MCF 10A (cell line): Measurements from ENCODE around the gene PDCD6IP. TPM values are rescaled to one million over a fixed set of nuclear protein-coding genes. Genes with fewer than 3 reads are reported as not detected.

Experiments
- BruUV-seq: library from RNA; stranded (reverse); fragments of 400-500 nt; replicated peaks from 2 replicates; lab custom pipeline; 2021; lab: Mats Ljungman, UMichigan
- CTCF ChIA-PET: fragments of 300-600 bp; sonication (Branson Sonifier 250); formaldehyde crosslinking; extraction: SDS; loops from one replicate; lab custom pipeline; 2021; ENCODE audit warnings: antibody characterized with exemption, inconsistent platforms; lab: Yijun Ruan, JAX
- POLR2A ChIA-PET: fragments of 300-600, 350-650 bp; sonication (Branson Sonifier 250); formaldehyde crosslinking; extraction: SDS; loops from one replicate; lab custom pipeline; 2020; ENCODE audit warnings: antibody characterized with exemption, inconsistent platforms; lab: Yijun Ruan, JAX
- DNase-seq: peaks from one replicate; pipeline ENCODE4 v3.0.0-alpha.2; 2018; ENCODE audit not compliant: unreplicated experiment
- H3K27ac Mint-ChIP-seq: one replicate; pipeline ENCODE4 v1.8.0; 2022; ENCODE audit warnings: mild to moderate bottlenecking, low read depth, mixed read lengths; ENCODE audit not compliant: unreplicated experiment
- H3K27me3 Mint-ChIP-seq: one replicate; pipeline ENCODE4 v1.8.0; 2022; ENCODE audit warnings: mixed read lengths; ENCODE audit not compliant: insufficient read depth, unreplicated experiment
- H3K36me3 Mint-ChIP-seq: one replicate; pipeline ENCODE4 v1.8.0; 2022; ENCODE audit warnings: mild to moderate bottlenecking, moderate library complexity, mixed read lengths; ENCODE audit not compliant: insufficient read depth, unreplicated experiment
- H3K4me1 Mint-ChIP-seq: one replicate; pipeline ENCODE4 v1.8.0; 2022; ENCODE audit warnings: mixed read lengths; ENCODE audit not compliant: insufficient read depth, unreplicated experiment
- H3K4me3 Mint-ChIP-seq: one replicate; pipeline ENCODE4 v1.8.0; 2022; ENCODE audit warnings: mild to moderate bottlenecking, moderate library complexity, mixed read lengths; ENCODE audit not compliant: unreplicated experiment
- H3K9me3 Mint-ChIP-seq: one replicate; pipeline ENCODE4 v1.8.0; 2022; ENCODE audit warnings: mixed read lengths; ENCODE audit not compliant: unreplicated experiment
- intact Hi-C: fragments of 100-400 bp; cut with micrococcal nuclease; formaldehyde crosslinking; loops from 2 replicates; pipeline ENCODE4 v1.14.1; 2022
- total RNA-seq: library from RNA; stranded (reverse); gene quantifications from 2 replicates; pipeline ENCODE4 v1.2.3, GENCODE V29; 2022
- TF ChIP-seq, protein P1 (sequence below): fragments of 200-600 bp; IDR thresholded peaks from one replicate; pipeline ENCODE4 v1.8.0; 2022; ENCODE audit warnings: antibody characterized with exemption, mild to moderate bottlenecking; ENCODE audit not compliant: unreplicated experiment

Gene PDCD6IP
- total RNA-seq, 1 experiment from 2014 or later = 286 TPM

- H3K4me1 Mint-ChIP-seq = peaks cover 9% of the 10 kb centered on the region
- TF ChIP-seq, protein P1, sequence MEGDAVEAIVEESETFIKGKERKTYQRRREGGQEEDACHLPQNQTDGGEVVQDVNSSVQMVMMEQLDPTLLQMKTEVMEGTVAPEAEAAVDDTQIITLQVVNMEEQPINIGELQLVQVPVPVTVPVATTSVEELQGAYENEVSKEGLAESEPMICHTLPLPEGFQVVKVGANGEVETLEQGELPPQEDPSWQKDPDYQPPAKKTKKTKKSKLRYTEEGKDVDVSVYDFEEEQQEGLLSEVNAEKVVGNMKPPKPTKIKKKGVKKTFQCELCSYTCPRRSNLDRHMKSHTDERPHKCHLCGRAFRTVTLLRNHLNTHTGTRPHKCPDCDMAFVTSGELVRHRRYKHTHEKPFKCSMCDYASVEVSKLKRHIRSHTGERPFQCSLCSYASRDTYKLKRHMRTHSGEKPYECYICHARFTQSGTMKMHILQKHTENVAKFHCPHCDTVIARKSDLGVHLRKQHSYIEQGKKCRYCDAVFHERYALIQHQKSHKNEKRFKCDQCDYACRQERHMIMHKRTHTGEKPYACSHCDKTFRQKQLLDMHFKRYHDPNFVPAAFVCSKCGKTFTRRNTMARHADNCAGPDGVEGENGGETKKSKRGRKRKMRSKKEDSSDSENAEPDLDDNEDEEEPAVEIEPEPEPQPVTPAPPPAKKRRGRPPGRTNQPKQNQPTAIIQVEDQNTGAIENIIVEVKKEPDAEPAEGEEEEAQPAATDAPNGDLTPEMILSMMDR = no peak
- no peak overlapping the region for H3K4me3 Mint-ChIP-seq
- ChIA-PET CTCF (interaction anchor here (1.2 to 12.9 kb wide), 2 partner anchors 13 to 795 kb away, joined by 3 to 253 read pairs; no protein-coding TSS in a partner anchor), POLR2A (no interaction called here)
- H3K9me3 Mint-ChIP-seq = no peaks in the 10 kb centered on the region
- H3K27me3 Mint-ChIP-seq = peaks cover 44% of the 10 kb centered on the region
- intact Hi-C loops = no loop called here
- no peak overlapping the region for H3K27ac Mint-ChIP-seq
- BruUV-seq = no TSS peak
- no peak for DNase-seq
- no peaks in the 10 kb centered on the region for H3K36me3 Mint-ChIP-seq
These were observed 91.1 kb downstream of the PDCD6IP start for GRCh38 chr3:33889394-33890039.

DNA sequence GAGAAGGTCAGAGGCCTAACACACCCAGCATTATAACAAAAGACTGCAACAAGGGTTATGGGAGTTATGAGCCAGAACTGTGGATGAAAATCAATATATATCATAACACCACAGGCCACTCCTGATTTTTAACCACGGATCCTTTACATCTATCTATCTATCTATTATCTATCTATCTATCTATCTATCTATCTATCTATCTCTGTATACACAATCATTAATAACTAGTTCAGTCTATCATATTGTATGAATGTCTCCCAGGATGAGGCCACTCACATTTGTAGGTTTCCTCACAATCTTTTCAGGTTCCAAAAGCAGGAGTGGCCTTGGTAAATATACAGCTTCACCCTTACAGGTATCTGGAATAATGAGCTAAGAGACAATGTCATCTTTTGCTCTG, 94.2 kb downstream of the PDCD6IP start:
- Mint-ChIP-seq H3K27me3 (peaks cover 39% of the 10 kb centered on the region), H3K36me3 (no peaks in the 10 kb centered on the region), H3K27ac (no peak overlapping the region), H3K4me3 (no peak overlapping the region), H3K9me3 (no peaks in the 10 kb centered on the region), H3K4me1 (no peaks in the 10 kb centered on the region)
- TF ChIP-seq, protein P1 = no peak
- DNase-seq = no peak
- ChIA-PET CTCF (interaction anchor here (1.6 to 4.2 kb wide), 2 partner anchors 9 to 791 kb away, joined by 6 to 27 read pairs; no protein-coding TSS in a partner anchor), POLR2A (no interaction called here)
- intact Hi-C loops = no loop called here
- BruUV-seq = no TSS peak

DNA sequence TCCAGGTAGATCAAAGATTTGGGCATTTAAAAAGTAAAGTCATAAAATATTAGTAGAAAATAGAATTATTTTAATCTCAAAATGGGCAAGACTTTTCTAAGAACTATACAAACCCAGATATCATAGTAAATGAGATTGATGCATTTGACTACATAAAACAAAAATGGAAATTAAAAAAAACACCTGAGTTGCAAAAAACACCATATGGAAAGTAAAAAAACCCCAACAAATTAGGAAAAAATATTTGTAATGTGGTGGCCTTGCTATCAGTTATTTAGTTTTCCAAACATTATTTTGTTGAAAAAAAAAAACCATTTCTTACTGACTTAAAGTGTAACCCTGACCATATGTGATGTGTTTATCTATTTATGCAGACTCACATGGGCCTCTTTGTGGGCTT, 97.2 kb downstream of the PDCD6IP start:
- no TSS peak for BruUV-seq
- no peak for DNase-seq
- intact Hi-C loops = no loop called here
- POLR2A ChIA-PET = interaction anchor here (0.6 kb wide), 1 partner anchor 564 kb away, joined by 3 read pairs; no protein-coding TSS in a partner anchor
- H3K27me3 Mint-ChIP-seq = peaks cover 20% of the 10 kb centered on the region
- H3K27ac Mint-ChIP-seq = no peak overlapping the region
- TF ChIP-seq, protein P1 = no peak
- no peaks in the 10 kb centered on the region for H3K4me1 Mint-ChIP-seq
- no peaks in the 10 kb centered on the region for H3K36me3 Mint-ChIP-seq
- CTCF ChIA-PET = no interaction called here
- H3K4me3 Mint-ChIP-seq = no peak overlapping the region
- no peaks in the 10 kb centered on the region for H3K9me3 Mint-ChIP-seq

DNA sequence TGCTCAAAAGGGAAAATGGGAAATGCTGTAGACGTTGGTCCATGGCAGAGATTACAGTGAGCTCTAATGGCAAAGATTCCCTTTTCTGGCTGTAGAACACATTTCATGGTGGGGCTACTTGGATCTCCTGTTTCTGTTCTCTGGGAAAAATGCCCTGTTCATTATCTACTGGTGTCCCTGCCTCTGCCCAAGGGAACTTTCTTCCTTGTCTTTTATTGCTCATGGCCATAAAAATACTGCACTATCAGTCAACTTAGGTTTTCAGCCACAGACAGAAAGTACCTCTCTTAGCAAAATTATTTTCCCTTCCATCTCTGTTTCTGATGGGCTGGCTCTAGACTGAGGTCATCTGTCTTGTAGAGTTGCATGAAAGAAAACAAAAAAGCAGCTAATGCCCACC, 98.9 kb downstream of the PDCD6IP start:
- ChIA-PET POLR2A (interaction anchor here (0.6 kb wide), 1 partner anchor 522 kb away, joined by 3 read pairs; no protein-coding TSS in a partner anchor), CTCF (interaction anchor here (0.8 to 1.2 kb wide), 2 partner anchors 14 to 15 kb away, joined by 3 to 6 read pairs; no protein-coding TSS in a partner anchor)
- no peak overlapping the region for H3K27ac Mint-ChIP-seq
- peaks cover 20% of the 10 kb centered on the region for H3K27me3 Mint-ChIP-seq
- no peaks in the 10 kb centered on the region for H3K9me3 Mint-ChIP-seq
- no peak overlapping the region for H3K4me3 Mint-ChIP-seq
- BruUV-seq = no TSS peak
- intact Hi-C loops = no loop called here
- DNase-seq = no peak
- H3K36me3 Mint-ChIP-seq = no peaks in the 10 kb centered on the region
- no peaks in the 10 kb centered on the region for H3K4me1 Mint-ChIP-seq
- TF ChIP-seq, protein P1 = no peak
